Panc1 (cell line): ENCODE results near the gene KCTD4. TPM values are rescaled to one million over a fixed set of nuclear protein-coding genes. Genes with fewer than 3 reads are reported as not detected.

Source experiments
- ATAC-seq: fragments of 200-7000 bp; cut with Tn5 transposase; 2 replicates; pipeline ENCODE4 v1.9.1; 2020; ENCODE audit warnings: mild to moderate bottlenecking, moderate library complexity
- BruUV-seq: library from RNA; stranded (reverse); fragments of 400-500 nt; replicated peaks from 2 replicates; lab custom pipeline; 2021; lab: Mats Ljungman, UMichigan
- CTCF ChIA-PET: fragments of 300-600 bp; sonication (Branson Sonifier 250); formaldehyde crosslinking; loops from one replicate; lab custom pipeline; 2022; ENCODE audit warnings: antibody characterized with exemption; lab: Charles Lee
- POLR2A ChIA-PET: fragments of 300-600 bp; sonication (Branson Sonifier 250); formaldehyde crosslinking; loops from one replicate; lab custom pipeline; 2022; ENCODE audit warnings: antibody characterized with exemption; lab: Charles Lee
- DNase-seq: peaks from one replicate; pipeline ENCODE4 v3.0.0-alpha.2; 2010; ENCODE audit warnings: low read depth, low spot score
- H3K27ac ChIP-seq: 2 replicates; pipeline ENCODE4 v1.5.1; 2011; ENCODE audit warnings: mild to moderate bottlenecking, low read length, inconsistent platforms
- H3K27me3 ChIP-seq: fragments of 200-500 bp; sonication (Bioruptor generic); 2 replicates; pipeline ENCODE4 v1.6.0; 2014; ENCODE audit warnings: low read length, inconsistent platforms; ENCODE audit not compliant: control insufficient read depth, insufficient read depth
- H3K36me3 ChIP-seq: fragments of 200-500 bp; sonication (Bioruptor generic); 2 replicates; pipeline ENCODE4 v1.5.1; 2014; ENCODE audit warnings: inconsistent platforms, mild to moderate bottlenecking, low read length, moderate library complexity; ENCODE audit not compliant: control insufficient read depth, insufficient read depth
- H3K4me1 ChIP-seq: 2 replicates; pipeline ENCODE4 v1.5.1; 2011; ENCODE audit warnings: inconsistent platforms, mild to moderate bottlenecking, low read length, moderate library complexity; ENCODE audit not compliant: control insufficient read depth, insufficient read depth
- H3K4me3 ChIP-seq, 2 experiments: 2 replicates each; pipeline ENCODE4 v1.5.1; 2011 to 2012; ENCODE audit warnings: low read depth in 2 of 2, low read length in 2 of 2, mild to moderate bottlenecking in 2 of 2, inconsistent platforms in 1 of 2, moderate library complexity in 1 of 2
- H3K9me3 ChIP-seq: fragments of 200-500 bp; sonication (Bioruptor generic); 2 replicates; pipeline ENCODE4 v1.5.1; 2014; ENCODE audit warnings: low read depth, mild to moderate bottlenecking, inconsistent platforms, low read length, moderate library complexity; ENCODE audit not compliant: control insufficient read depth, insufficient read depth
- POLR2AphosphoS5 ChIP-seq: IDR thresholded peaks from 2 replicates; pipeline ENCODE4 v1.6.1; 2012; ENCODE audit warnings: mild to moderate bottlenecking, low read depth, low read length, moderate library complexity
- SIN3A ChIP-seq: IDR thresholded peaks from 2 replicates; pipeline ENCODE4 v1.6.1; 2012; ENCODE audit warnings: low read depth, mild to moderate bottlenecking, low read length, moderate library complexity, borderline replicate concordance; ENCODE audit not compliant: insufficient read depth
- TCF7L2 ChIP-seq: IDR thresholded peaks from 2 replicates; pipeline ENCODE4 v1.6.1; 2011; ENCODE audit warnings: mild to moderate bottlenecking, low read depth, low read length, inconsistent platforms
- in situ Hi-C: cut with HindIII; loops from 2 replicates; pipeline ENCODE4 v1.10.0; 2016; ENCODE audit warnings: low sequenced_read_pairs, low pct_unique_long_range_greater_than_20kb
- intact Hi-C: fragments of 100-400 bp; cut with micrococcal nuclease; formaldehyde crosslinking; loops from one replicate; pipeline ENCODE4 v1.10.0; 2022; ENCODE audit not compliant: unreplicated experiment
- total RNA-seq: library from RNA; stranded (reverse); gene quantifications from one replicate; pipeline ENCODE4 v1.2.1, GENCODE V29; 2021; ENCODE audit not compliant: unreplicated experiment
- TF ChIP-seq, protein P1 (sequence below): fragments of 450-650 bp; IDR thresholded peaks from 2 replicates; pipeline ENCODE4 v1.5.1; 2017; ENCODE audit warnings: mild to moderate bottlenecking
- TF ChIP-seq, protein P2 (sequence below), 2 experiments: IDR thresholded peaks; 2 replicates each; pipeline ENCODE4 v1.6.1; 2011 to 2012; ENCODE audit warnings: low read depth in 2 of 2, control low read depth in 1 of 2, low read length in 1 of 2, mild to moderate bottlenecking in 1 of 2, moderate library complexity in 1 of 2; ENCODE audit not compliant: insufficient read depth in 1 of 2

The KCTD4 gene
- total RNA-seq, 1 experiment from 2014 or later = not detected

GRCh38 chr13:45243077-45243476 lies 42.2 kb upstream of the KCTD4 start:
- BruUV-seq = no TSS peak
- Histone ChIP-seq H3K4me3 (no peak overlapping the region), H3K27ac (no peak overlapping the region), H3K9me3 (no peaks in the 10 kb centered on the region), H3K27me3 (no peaks in the 10 kb centered on the region), H3K4me1 (0 out of 2 replicates have a peak, but pooled peaks cover 6% of the 10 kb centered on the region), H3K36me3 (no peaks in the 10 kb centered on the region)
- DNase-seq (no peak), ATAC-seq (no peak)
- POLR2A ChIA-PET = no interaction called here
- CTCF ChIA-PET = no interaction called here
- TF ChIP-seq SIN3A = no peak
- in situ Hi-C loops (no loop called here), intact Hi-C loops (no loop called here)

DNA sequence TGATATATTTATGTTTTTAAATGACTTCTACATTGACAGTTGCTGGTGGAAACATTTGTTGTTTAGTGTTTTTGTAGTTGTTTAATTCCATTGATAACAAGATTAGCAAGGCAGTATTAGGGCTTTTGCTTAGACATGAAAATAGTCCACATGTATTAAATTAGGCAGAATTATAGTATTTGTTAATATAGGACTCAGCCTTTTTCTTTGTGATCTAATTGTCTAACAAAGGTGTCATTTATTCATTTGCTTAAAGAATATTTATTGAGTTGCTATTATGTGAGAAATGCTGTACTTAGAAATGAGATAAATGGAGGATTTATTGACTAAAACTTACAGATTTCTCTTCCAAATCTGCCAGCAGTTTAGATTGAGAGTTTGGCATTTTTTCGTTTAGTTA lies 41.7 kb upstream of the KCTD4 start:
- no peak overlapping the region for H3K27ac ChIP-seq
- no peak for ATAC-seq
- intact Hi-C loops (no loop called here), in situ Hi-C loops (no loop called here)
- ChIA-PET POLR2A (no interaction called here), CTCF (no interaction called here)
- no peak for TF ChIP-seq TCF7L2
- TF ChIP-seq, protein P1, sequence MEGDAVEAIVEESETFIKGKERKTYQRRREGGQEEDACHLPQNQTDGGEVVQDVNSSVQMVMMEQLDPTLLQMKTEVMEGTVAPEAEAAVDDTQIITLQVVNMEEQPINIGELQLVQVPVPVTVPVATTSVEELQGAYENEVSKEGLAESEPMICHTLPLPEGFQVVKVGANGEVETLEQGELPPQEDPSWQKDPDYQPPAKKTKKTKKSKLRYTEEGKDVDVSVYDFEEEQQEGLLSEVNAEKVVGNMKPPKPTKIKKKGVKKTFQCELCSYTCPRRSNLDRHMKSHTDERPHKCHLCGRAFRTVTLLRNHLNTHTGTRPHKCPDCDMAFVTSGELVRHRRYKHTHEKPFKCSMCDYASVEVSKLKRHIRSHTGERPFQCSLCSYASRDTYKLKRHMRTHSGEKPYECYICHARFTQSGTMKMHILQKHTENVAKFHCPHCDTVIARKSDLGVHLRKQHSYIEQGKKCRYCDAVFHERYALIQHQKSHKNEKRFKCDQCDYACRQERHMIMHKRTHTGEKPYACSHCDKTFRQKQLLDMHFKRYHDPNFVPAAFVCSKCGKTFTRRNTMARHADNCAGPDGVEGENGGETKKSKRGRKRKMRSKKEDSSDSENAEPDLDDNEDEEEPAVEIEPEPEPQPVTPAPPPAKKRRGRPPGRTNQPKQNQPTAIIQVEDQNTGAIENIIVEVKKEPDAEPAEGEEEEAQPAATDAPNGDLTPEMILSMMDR = no peak
- TF ChIP-seq POLR2AphosphoS5 = no peak
- TF ChIP-seq SIN3A = no peak
- TF ChIP-seq, protein P2, sequence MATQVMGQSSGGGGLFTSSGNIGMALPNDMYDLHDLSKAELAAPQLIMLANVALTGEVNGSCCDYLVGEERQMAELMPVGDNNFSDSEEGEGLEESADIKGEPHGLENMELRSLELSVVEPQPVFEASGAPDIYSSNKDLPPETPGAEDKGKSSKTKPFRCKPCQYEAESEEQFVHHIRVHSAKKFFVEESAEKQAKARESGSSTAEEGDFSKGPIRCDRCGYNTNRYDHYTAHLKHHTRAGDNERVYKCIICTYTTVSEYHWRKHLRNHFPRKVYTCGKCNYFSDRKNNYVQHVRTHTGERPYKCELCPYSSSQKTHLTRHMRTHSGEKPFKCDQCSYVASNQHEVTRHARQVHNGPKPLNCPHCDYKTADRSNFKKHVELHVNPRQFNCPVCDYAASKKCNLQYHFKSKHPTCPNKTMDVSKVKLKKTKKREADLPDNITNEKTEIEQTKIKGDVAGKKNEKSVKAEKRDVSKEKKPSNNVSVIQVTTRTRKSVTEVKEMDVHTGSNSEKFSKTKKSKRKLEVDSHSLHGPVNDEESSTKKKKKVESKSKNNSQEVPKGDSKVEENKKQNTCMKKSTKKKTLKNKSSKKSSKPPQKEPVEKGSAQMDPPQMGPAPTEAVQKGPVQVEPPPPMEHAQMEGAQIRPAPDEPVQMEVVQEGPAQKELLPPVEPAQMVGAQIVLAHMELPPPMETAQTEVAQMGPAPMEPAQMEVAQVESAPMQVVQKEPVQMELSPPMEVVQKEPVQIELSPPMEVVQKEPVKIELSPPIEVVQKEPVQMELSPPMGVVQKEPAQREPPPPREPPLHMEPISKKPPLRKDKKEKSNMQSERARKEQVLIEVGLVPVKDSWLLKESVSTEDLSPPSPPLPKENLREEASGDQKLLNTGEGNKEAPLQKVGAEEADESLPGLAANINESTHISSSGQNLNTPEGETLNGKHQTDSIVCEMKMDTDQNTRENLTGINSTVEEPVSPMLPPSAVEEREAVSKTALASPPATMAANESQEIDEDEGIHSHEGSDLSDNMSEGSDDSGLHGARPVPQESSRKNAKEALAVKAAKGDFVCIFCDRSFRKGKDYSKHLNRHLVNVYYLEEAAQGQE (IDR thresholded peaks at IDR 0.05; ENCODE audit: insufficient read depth in 1 of 2, low read depth in 2 of 2, low read length in 1 of 2) = no peak
- H3K4me1 ChIP-seq = 0 out of 2 replicates have a peak, but pooled peaks cover 6% of the 10 kb centered on the region
- no peak for DNase-seq
- no TSS peak for BruUV-seq
- no peak overlapping the region for H3K4me3 ChIP-seq
- no peaks in the 10 kb centered on the region for H3K9me3 ChIP-seq
- H3K27me3 ChIP-seq = no peaks in the 10 kb centered on the region
- no peaks in the 10 kb centered on the region for H3K36me3 ChIP-seq

- BruUV-seq = no TSS peak
- no peaks in the 10 kb centered on the region for H3K36me3 ChIP-seq
- in situ Hi-C loops (no loop called here), intact Hi-C loops (no loop called here)
- POLR2A ChIA-PET = no interaction called here
- no peaks in the 10 kb centered on the region for H3K9me3 ChIP-seq
- no peak overlapping the region for H3K4me3 ChIP-seq
- no peak overlapping the region for H3K27ac ChIP-seq
- DNase-seq = no peak
- H3K4me1 ChIP-seq = 0 out of 2 replicates have a peak, but pooled peaks cover 6% of the 10 kb centered on the region
- CTCF ChIA-PET = interaction anchor here (1.1 kb wide), 1 partner anchor 38 kb away, joined by 8 read pairs; no protein-coding TSS in a partner anchor
- ATAC-seq = no peak
- no peak for TF ChIP-seq TCF7L2
- TF ChIP-seq, protein P2 (IDR thresholded peaks at IDR 0.05; ENCODE audit: insufficient read depth in 1 of 2, low read depth in 2 of 2, low read length in 1 of 2) = no peak
- TF ChIP-seq POLR2AphosphoS5 = no peak
- TF ChIP-seq, protein P1 = no peak
- TF ChIP-seq SIN3A = no peak
- no peaks in the 10 kb centered on the region for H3K27me3 ChIP-seq
These were observed 41.2 kb upstream of the KCTD4 start for GRCh38 chr13:45242070-45242469.
